HepG2 (cell line): ENCODE measurements around the gene GUK1. TPM values are rescaled to one million over a fixed set of nuclear protein-coding genes. Genes with fewer than 3 reads are reported as not detected.
A peak's percentile ranks its signal among the peaks of the same experiment; 100 is the strongest.

ENCODE experiments used
- HOXD1 ChIP-seq: sonication (generic); formaldehyde crosslinking; IDR thresholded peaks from 2 replicates; pipeline ENCODE4 v1.5.0; 2020; ENCODE audit warnings: missing genetic modification reagents
- ISL2 ChIP-seq: sonication (generic); formaldehyde crosslinking; IDR thresholded peaks from 2 replicates; pipeline ENCODE4 v1.5.0; 2020; ENCODE audit warnings: missing genetic modification reagents
- KDM2A ChIP-seq: sonication (generic); formaldehyde crosslinking; IDR thresholded peaks from 2 replicates; pipeline ENCODE4 v1.4.0; 2020; ENCODE audit warnings: low read depth, missing genetic modification reagents, borderline replicate concordance
- KMT2A ChIP-seq: sonication (generic); formaldehyde crosslinking; IDR thresholded peaks from 2 replicates; pipeline ENCODE4 v1.4.0; 2020; ENCODE audit warnings: missing genetic modification reagents
- MAF1 ChIP-seq: sonication (generic); formaldehyde crosslinking; IDR thresholded peaks from 2 replicates; pipeline ENCODE4 v1.5.0; 2020; ENCODE audit warnings: missing genetic modification reagents, borderline replicate concordance
- MBNL3 ChIP-seq: fragments of 250-450 bp; sonication (Bioruptor Pico); conservative IDR thresholded peaks from 2 replicates; pipeline ENCODE4 v1.8.0; 2022; ENCODE audit warnings: mild to moderate bottlenecking, inconsistent platforms
- NFKB2 ChIP-seq: sonication (generic); formaldehyde crosslinking; IDR thresholded peaks from 2 replicates; pipeline ENCODE4 v1.4.0; 2020; ENCODE audit warnings: missing genetic modification reagents, borderline replicate concordance
- NR2F6 ChIP-seq, 2 experiments: IDR thresholded peaks; 2 replicates each; pipeline ENCODE4 v1.6.1; 2016; ENCODE audit warnings: antibody characterized with exemption in 1 of 2, mild to moderate bottlenecking in 1 of 2
- PATZ1 ChIP-seq: sonication (generic); formaldehyde crosslinking; IDR thresholded peaks from 2 replicates; pipeline ENCODE4 v1.4.0; 2020; ENCODE audit warnings: missing genetic modification reagents
- SALL1 ChIP-seq: sonication (generic); formaldehyde crosslinking; IDR thresholded peaks from 2 replicates; pipeline ENCODE4 v1.8.0; 2022; ENCODE audit warnings: mild to moderate bottlenecking, missing genetic modification reagents
- SAP130 ChIP-seq: IDR thresholded peaks from 2 replicates; pipeline ENCODE4 v1.6.1; 2016; ENCODE audit warnings: low read depth
- STAG1 ChIP-seq: sonication (generic); formaldehyde crosslinking; IDR thresholded peaks from 2 replicates; pipeline ENCODE4 v1.4.0; 2020; ENCODE audit warnings: missing genetic modification reagents
- ZBTB1 ChIP-seq: sonication (generic); formaldehyde crosslinking; IDR thresholded peaks from 2 replicates; pipeline ENCODE4 v1.4.0; 2020; ENCODE audit warnings: missing genetic modification reagents, borderline replicate concordance
- ZBTB7B ChIP-seq: sonication (generic); formaldehyde crosslinking; IDR thresholded peaks from 2 replicates; pipeline ENCODE4 v1.4.0; 2020; ENCODE audit warnings: missing genetic modification reagents
- ZNF607 ChIP-seq: sonication (generic); formaldehyde crosslinking; IDR thresholded peaks from 2 replicates; pipeline ENCODE4 v1.5.1; 2020; ENCODE audit warnings: missing genetic modification reagents, mild to moderate bottlenecking, borderline replicate concordance
- ZNF816 ChIP-seq: sonication (generic); formaldehyde crosslinking; IDR thresholded peaks from 2 replicates; pipeline ENCODE4 v1.8.0; 2022; ENCODE audit warnings: missing genetic modification reagents, mild to moderate bottlenecking, borderline replicate concordance
- ZNF839 ChIP-seq: sonication (generic); formaldehyde crosslinking; IDR thresholded peaks from 2 replicates; pipeline ENCODE4 v1.4.0; 2020; ENCODE audit warnings: missing genetic modification reagents, mild to moderate bottlenecking, borderline replicate concordance
- polyA plus RNA-seq, 8 experiments: library from polyadenylated mRNA; depleted of rRNA in 3 of 8; stranded (reverse) in 7 of 8; unstranded in 1 of 8; fragments of >200 nt; fragmentation: Illumina TruSeq in 4 of 8; extraction: Trizol in 4 of 8; gene quantifications; 2 replicates each; pipeline versions ENCODE4 v1.2.1 to v1.2.3, GENCODE V29; 2011 to 2016; ENCODE audit warnings: low read depth in 4 of 8, missing spikeins in 1 of 8, mixed read lengths in 1 of 8; ENCODE audit not compliant: insufficient read depth in 1 of 8
- total RNA-seq, 5 experiments: library from RNA; depleted of rRNA; stranded (reverse); fragments of >200 nt; fragmentation: Illumina TruSeq; extraction: Trizol; gene quantifications; 2 replicates each; pipeline ENCODE4 v1.2.3, GENCODE V29; 2016; ENCODE audit warnings: low read depth in 1 of 5
- TF ChIP-seq, protein P1 (sequence below): sonication (generic); formaldehyde crosslinking; IDR thresholded peaks from 2 replicates; pipeline ENCODE4 v1.5.1; 2020; ENCODE audit warnings: missing genetic modification reagents, mild to moderate bottlenecking, borderline replicate concordance

GUK1 gene
- total and polyA plus RNA-seq, 2 of the 13 experiments (the other 11 are each of a cell fraction or from before 2014, with no cell fraction given) = 116 to 154 TPM

DNA sequence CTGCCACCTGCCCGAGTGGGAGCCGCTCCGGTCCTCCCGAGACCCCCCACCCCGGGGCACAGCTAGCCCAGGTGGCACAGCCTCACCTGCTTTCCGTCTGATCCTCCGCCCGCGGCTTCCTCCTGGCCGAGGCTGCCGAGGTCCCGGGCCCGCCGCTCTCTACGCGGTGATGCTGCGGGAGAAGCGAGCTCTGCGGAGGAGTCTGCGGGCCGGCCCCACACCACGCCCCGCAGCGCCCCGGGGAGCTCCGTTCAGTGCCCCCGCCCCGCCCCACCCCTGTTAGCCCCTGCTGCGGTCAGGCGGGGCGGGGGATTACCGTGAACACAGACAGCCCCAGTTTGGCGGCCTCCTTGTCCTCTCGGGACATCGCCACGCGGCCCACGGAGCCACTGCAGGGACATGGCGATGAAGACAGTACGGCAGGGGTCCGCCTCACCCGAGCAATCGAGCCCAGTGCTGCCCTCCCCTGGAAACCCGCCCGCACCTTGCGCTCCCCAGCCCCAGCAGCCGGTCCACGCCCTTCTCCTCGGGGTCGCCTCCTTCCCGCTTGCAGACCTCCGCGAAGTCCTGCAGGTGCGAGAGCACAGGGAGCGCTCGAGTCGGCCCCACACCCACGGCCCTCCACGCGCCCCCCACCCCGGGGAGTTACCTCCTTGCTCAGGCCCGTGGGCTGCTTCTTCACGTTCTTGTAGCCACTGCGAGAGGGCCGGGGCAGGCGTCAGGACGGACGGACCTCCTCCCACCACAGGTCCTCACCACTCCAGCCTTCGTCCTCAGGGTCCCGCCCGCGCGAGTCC is 37.9 kb upstream of the GUK1 start (continued):
- TF ChIP-seq, protein P1, sequence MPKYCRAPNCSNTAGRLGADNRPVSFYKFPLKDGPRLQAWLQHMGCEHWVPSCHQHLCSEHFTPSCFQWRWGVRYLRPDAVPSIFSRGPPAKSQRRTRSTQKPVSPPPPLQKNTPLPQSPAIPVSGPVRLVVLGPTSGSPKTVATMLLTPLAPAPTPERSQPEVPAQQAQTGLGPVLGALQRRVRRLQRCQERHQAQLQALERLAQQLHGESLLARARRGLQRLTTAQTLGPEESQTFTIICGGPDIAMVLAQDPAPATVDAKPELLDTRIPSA (CRISPR knock-in tag) = no peak
- TF ChIP-seq NR2F6 (IDR thresholded peaks at IDR 0.05) (no peak), NR2F6 (CRISPR knock-in tag; IDR thresholded peaks at IDR 0.05) (0 out of 2 replicates have a peak, but pooled peaks have one; percentile 5), ZBTB1 (0 out of 2 replicates have a peak, but pooled peaks have one; percentile 23), ISL2 (CRISPR knock-in tag) (0 out of 2 replicates have a peak, but pooled peaks have one; percentile 29), SALL1 (CRISPR knock-in tag) (peak; percentile 63; the same call in 1 of the 2 replicates), ZNF816 (CRISPR knock-in tag) (no peak), ZNF839 (0 out of 2 replicates have a peak, but pooled peaks have one; percentile 9), MAF1 (CRISPR knock-in tag) (no peak), PATZ1 (CRISPR knock-in tag) (peak; percentile 65), ZNF607 (CRISPR knock-in tag) (no peak), KDM2A (CRISPR knock-in tag) (peak; percentile 43; the same call in 1 of the 2 replicates), ZBTB7B (CRISPR knock-in tag) (0 out of 2 replicates have a peak, but pooled peaks have one; percentile 36), SAP130 (CRISPR knock-in tag) (peak; percentile 71), HOXD1 (CRISPR knock-in tag) (no peak), KMT2A (0 out of 2 replicates have a peak, but pooled peaks have one; percentile 30), MBNL3 (CRISPR knock-in tag) (no peak), STAG1 (CRISPR knock-in tag) (peak; percentile 31), NFKB2 (peak; percentile 18; the same call in 1 of the 2 replicates)
